WTC11 (cell line): Measurements from ENCODE around the gene DDI2. TPM values are rescaled to one million over a fixed set of nuclear protein-coding genes. Genes with fewer than 3 reads are reported as not detected.
A peak's percentile ranks its signal among the peaks of the same experiment; 100 is the strongest.

Experiments used
- ATAC-seq: fragments of 200-7000 bp; cut with Tn5 transposase; 2 replicates; pipeline ENCODE4 v1.10.0; 2021; ENCODE audit warnings: mild to moderate bottlenecking, moderate library complexity
- CTCF ChIA-PET: fragments of 300-600 bp; sonication (Branson Sonifier 250); formaldehyde crosslinking; loops from one replicate; lab custom pipeline; 2021; ENCODE audit warnings: antibody characterized with exemption; lab: Charles Lee
- POLR2A ChIA-PET: fragments of 350-600 bp; sonication (Branson Sonifier 250); formaldehyde crosslinking; loops from one replicate; lab custom pipeline; 2021; ENCODE audit warnings: antibody characterized with exemption; lab: Charles Lee
- DNase-seq: peaks from one replicate; pipeline ENCODE4 v3.0.0; 2021; ENCODE audit warnings: low spot score
- H3K27ac Mint-ChIP-seq: 2 replicates; pipeline ENCODE4 v1.8.0; 2021; ENCODE audit warnings: mixed read lengths
- H3K27me3 Mint-ChIP-seq: 2 replicates; pipeline ENCODE4 v1.8.0; 2021; ENCODE audit warnings: low read depth, mild to moderate bottlenecking, moderate library complexity, mixed read lengths
- H3K36me3 Mint-ChIP-seq: 2 replicates; pipeline ENCODE4 v1.8.0; 2021; ENCODE audit warnings: mixed read lengths
- H3K4me1 Mint-ChIP-seq: 2 replicates; pipeline ENCODE4 v1.8.0; 2022; ENCODE audit warnings: mixed read lengths
- H3K4me3 Mint-ChIP-seq: 2 replicates; pipeline ENCODE4 v1.8.0; 2021; ENCODE audit warnings: mild to moderate bottlenecking, moderate library complexity, mixed read lengths
- H3K9me3 Mint-ChIP-seq: 2 replicates; pipeline ENCODE4 v1.8.0; 2021; ENCODE audit warnings: mixed read lengths
- ATF1 ChIP-seq: sonication (generic); formaldehyde crosslinking; IDR thresholded peaks from 2 replicates; pipeline ENCODE4 v1.8.1; 2023; ENCODE audit warnings: mild to moderate bottlenecking, moderate library complexity, missing genetic modification reagents
- ELF4 ChIP-seq: sonication (generic); formaldehyde crosslinking; IDR thresholded peaks from 2 replicates; pipeline ENCODE4 v1.8.1; 2022; ENCODE audit warnings: low read depth, mild to moderate bottlenecking, moderate library complexity, missing genetic modification reagents
- FOXJ3 ChIP-seq: sonication (generic); formaldehyde crosslinking; IDR thresholded peaks from 2 replicates; pipeline ENCODE4 v1.9.0; 2021; ENCODE audit warnings: missing genetic modification reagents, mild to moderate bottlenecking, borderline replicate concordance
- FOXP1 ChIP-seq: sonication (generic); formaldehyde crosslinking; IDR thresholded peaks from 2 replicates; pipeline ENCODE4 v1.8.0; 2022; ENCODE audit warnings: missing genetic modification reagents, mild to moderate bottlenecking, moderate library complexity, borderline replicate concordance
- IRF2 ChIP-seq: sonication (generic); formaldehyde crosslinking; IDR thresholded peaks from 2 replicates; pipeline ENCODE4 v1.8.0; 2022; ENCODE audit warnings: low read depth, missing genetic modification reagents, borderline replicate concordance
- KAT7 ChIP-seq: sonication (generic); formaldehyde crosslinking; IDR thresholded peaks from 2 replicates; pipeline ENCODE4 v1.8.1; 2023; ENCODE audit warnings: missing genetic modification reagents, mild to moderate bottlenecking, borderline replicate concordance
- NR1H2 ChIP-seq: sonication (generic); formaldehyde crosslinking; IDR thresholded peaks from 2 replicates; pipeline ENCODE4 v1.9.0; 2021; ENCODE audit warnings: mild to moderate bottlenecking, moderate library complexity, missing genetic modification reagents
- NR3C1 ChIP-seq: sonication (generic); formaldehyde crosslinking; conservative IDR thresholded peaks from 2 replicates; pipeline ENCODE4 v1.8.1; 2023; ENCODE audit warnings: low read depth, mild to moderate bottlenecking, missing genetic modification reagents
- OVOL2 ChIP-seq: fragments of 250-450 bp; sonication (Bioruptor Pico); IDR thresholded peaks from 2 replicates; pipeline ENCODE4 v1.9.0; 2021; ENCODE audit warnings: mild to moderate bottlenecking, borderline replicate concordance
- SOX15 ChIP-seq: fragments of 250-450 bp; sonication (Bioruptor Pico); IDR thresholded peaks from 2 replicates; pipeline ENCODE4 v1.9.0; 2021; ENCODE audit warnings: mild to moderate bottlenecking
- ZBTB21 ChIP-seq: sonication (generic); formaldehyde crosslinking; IDR thresholded peaks from 2 replicates; pipeline ENCODE4 v1.8.1; 2023; ENCODE audit warnings: mild to moderate bottlenecking, missing genetic modification reagents, borderline replicate concordance
- ZNF138 ChIP-seq: sonication (generic); formaldehyde crosslinking; conservative IDR thresholded peaks from 2 replicates; pipeline ENCODE4 v1.8.1; 2022; ENCODE audit warnings: mild to moderate bottlenecking, moderate library complexity, missing genetic modification reagents
- ZNF416 ChIP-seq: fragments of 250-450 bp; sonication (Bioruptor Pico); IDR thresholded peaks from 2 replicates; pipeline ENCODE4 v1.9.0; 2021; ENCODE audit warnings: mild to moderate bottlenecking, inconsistent platforms
- total RNA-seq: library from RNA; stranded (reverse); gene quantifications from 3 replicates; pipeline ENCODE4 v1.2.3, GENCODE V29; 2021
- TF ChIP-seq, protein P1 (sequence below): sonication (generic); formaldehyde crosslinking; IDR thresholded peaks from 2 replicates; pipeline ENCODE4 v1.8.1; 2023; ENCODE audit warnings: mild to moderate bottlenecking, missing genetic modification reagents
- TF ChIP-seq, protein P2 (sequence below): sonication (generic); formaldehyde crosslinking; conservative IDR thresholded peaks from 2 replicates; pipeline ENCODE4 v1.8.1; 2022; ENCODE audit warnings: mild to moderate bottlenecking, missing genetic modification reagents
- TF ChIP-seq, protein P3 (sequence below): sonication (generic); formaldehyde crosslinking; IDR thresholded peaks from 2 replicates; pipeline ENCODE4 v1.8.1; 2023; ENCODE audit warnings: mild to moderate bottlenecking, missing genetic modification reagents, moderate library complexity
- TF ChIP-seq, protein P4 (sequence below): fragments of 250-450 bp; sonication (Bioruptor Pico); IDR thresholded peaks from 2 replicates; pipeline ENCODE4 v1.9.0; 2021; ENCODE audit warnings: mild to moderate bottlenecking
- TF ChIP-seq, protein P5 (sequence below): sonication (generic); formaldehyde crosslinking; IDR thresholded peaks from 2 replicates; pipeline ENCODE4 v1.8.1; 2022; ENCODE audit warnings: low read depth, mild to moderate bottlenecking, moderate library complexity, missing genetic modification reagents, borderline replicate concordance

DDI2 gene
- total RNA-seq, 1 experiment from 2014 or later: 34.2 TPM

DNA sequence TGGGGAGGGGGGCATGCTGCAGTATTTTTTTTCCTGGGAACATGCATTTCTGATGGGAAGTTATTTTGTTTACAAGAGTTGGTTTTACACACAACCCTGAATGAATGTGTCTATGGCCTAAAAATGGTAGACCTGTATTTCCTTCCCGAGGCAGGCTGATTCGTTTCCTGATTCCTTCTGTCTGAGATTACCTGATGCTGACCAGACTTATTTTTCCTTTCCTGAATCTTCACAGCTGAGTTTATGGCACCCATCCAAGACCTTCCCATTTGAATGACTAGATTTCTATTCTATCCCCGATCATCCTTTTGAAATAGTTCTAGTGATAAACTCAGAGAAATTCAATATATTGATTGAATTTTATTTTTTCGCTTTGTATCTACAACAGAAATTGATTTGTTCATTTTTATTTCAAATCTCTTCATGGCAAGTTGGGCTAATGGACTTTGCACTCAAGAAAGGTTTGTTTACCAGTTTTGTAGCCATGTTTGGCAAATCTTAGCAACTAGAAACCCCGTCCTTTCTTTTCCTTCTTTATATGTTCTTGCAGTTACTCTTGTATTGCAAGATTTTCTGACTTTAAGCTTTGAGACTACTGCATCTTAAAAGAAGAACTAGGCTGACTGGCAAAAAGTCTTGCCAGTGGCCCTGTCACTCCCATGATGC, 51.0 kb downstream of the DDI2 start:
- peak overlapping the region; percentile 35 for H3K27ac Mint-ChIP-seq
- POLR2A ChIA-PET: no interaction called here
- TF ChIP-seq ZNF138 (CRISPR knock-in tag) (no peak), FOXP1 (no peak), OVOL2 (CRISPR knock-in tag) (no peak), KAT7 (CRISPR knock-in tag) (no peak), ZNF416 (CRISPR knock-in tag) (no peak), FOXJ3 (CRISPR knock-in tag) (no peak), ZBTB21 (CRISPR knock-in tag) (no peak), SOX15 (CRISPR knock-in tag) (no peak)
- TF ChIP-seq, protein P1, sequence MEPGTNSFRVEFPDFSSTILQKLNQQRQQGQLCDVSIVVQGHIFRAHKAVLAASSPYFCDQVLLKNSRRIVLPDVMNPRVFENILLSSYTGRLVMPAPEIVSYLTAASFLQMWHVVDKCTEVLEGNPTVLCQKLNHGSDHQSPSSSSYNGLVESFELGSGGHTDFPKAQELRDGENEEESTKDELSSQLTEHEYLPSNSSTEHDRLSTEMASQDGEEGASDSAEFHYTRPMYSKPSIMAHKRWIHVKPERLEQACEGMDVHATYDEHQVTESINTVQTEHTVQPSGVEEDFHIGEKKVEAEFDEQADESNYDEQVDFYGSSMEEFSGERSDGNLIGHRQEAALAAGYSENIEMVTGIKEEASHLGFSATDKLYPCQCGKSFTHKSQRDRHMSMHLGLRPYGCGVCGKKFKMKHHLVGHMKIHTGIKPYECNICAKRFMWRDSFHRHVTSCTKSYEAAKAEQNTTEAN (CRISPR knock-in tag): no peak

DNA sequence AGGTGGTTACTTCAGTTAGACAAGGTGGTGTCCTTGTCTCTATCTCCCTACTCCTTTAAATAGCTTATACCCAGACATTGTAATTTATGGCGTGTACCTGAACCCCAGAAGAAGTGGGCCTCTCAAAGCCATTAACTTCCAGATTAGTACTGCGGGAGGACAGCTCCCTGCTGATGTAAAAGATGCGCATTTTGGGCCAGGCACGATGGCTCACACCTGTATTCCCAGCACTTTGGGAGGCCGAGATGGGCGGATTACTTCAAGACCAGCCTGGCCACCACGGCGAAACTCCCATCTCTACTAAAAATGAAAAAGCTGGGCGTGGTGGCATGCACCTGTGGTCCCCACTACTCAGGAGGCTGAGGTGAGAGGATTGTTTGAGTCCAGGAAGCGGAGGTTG, 51.8 kb downstream of the DDI2 start:
- TF ChIP-seq IRF2 (CRISPR knock-in tag) (no peak), NR1H2 (CRISPR knock-in tag) (no peak), OVOL2 (CRISPR knock-in tag) (no peak), ELF4 (CRISPR knock-in tag) (no peak), NR3C1 (CRISPR knock-in tag) (no peak), ATF1 (no peak)
- TF ChIP-seq, protein P2, sequence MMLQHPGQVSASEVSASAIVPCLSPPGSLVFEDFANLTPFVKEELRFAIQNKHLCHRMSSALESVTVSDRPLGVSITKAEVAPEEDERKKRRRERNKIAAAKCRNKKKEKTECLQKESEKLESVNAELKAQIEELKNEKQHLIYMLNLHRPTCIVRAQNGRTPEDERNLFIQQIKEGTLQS (CRISPR knock-in tag): no peak
- TF ChIP-seq, protein P3, sequence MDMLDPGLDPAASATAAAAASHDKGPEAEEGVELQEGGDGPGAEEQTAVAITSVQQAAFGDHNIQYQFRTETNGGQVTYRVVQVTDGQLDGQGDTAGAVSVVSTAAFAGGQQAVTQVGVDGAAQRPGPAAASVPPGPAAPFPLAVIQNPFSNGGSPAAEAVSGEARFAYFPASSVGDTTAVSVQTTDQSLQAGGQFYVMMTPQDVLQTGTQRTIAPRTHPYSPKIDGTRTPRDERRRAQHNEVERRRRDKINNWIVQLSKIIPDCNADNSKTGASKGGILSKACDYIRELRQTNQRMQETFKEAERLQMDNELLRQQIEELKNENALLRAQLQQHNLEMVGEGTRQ (CRISPR knock-in tag): no peak
- TF ChIP-seq, protein P4, sequence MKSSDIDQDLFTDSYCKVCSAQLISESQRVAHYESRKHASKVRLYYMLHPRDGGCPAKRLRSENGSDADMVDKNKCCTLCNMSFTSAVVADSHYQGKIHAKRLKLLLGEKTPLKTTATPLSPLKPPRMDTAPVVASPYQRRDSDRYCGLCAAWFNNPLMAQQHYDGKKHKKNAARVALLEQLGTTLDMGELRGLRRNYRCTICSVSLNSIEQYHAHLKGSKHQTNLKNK (CRISPR knock-in tag): no peak
- TF ChIP-seq, protein P5, sequence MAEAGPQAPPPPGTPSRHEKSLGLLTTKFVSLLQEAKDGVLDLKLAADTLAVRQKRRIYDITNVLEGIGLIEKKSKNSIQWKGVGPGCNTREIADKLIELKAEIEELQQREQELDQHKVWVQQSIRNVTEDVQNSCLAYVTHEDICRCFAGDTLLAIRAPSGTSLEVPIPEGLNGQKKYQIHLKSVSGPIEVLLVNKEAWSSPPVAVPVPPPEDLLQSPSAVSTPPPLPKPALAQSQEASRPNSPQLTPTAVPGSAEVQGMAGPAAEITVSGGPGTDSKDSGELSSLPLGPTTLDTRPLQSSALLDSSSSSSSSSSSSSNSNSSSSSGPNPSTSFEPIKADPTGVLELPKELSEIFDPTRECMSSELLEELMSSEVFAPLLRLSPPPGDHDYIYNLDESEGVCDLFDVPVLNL (CRISPR knock-in tag): no peak
- TF ChIP-seq, protein P1 (CRISPR knock-in tag): no peak
- Mint-ChIP-seq H3K9me3 (no peaks in the 10 kb centered on the region), H3K4me1 (peaks cover 36% of the 10 kb centered on the region), H3K36me3 (no peaks in the 10 kb centered on the region), H3K27ac (peak overlapping the region; percentile 33; the same call in 1 of the 2 replicates), H3K4me3 (no peak overlapping the region), H3K27me3 (no peaks in the 10 kb centered on the region)
- ATAC-seq: peak; percentile 48; the same call in 1 of the 2 replicates
- ChIA-PET CTCF (interaction anchor here (0.5 to 1.2 kb wide), 5 partner anchors 13 to 709 kb away, joined by 3 to 6 read pairs (median 4); no protein-coding TSS in a partner anchor), POLR2A (interaction anchor here (0.6 kb wide), 1 partner anchor 78 kb away, joined by 9 read pairs; no protein-coding TSS in a partner anchor)
- DNase-seq: peak; percentile 42

More for the DNA sequence above, 51.0 kb downstream of the DDI2 start:
- no peaks in the 10 kb centered on the region for H3K27me3 Mint-ChIP-seq
- CTCF ChIA-PET: interaction anchor here (0.5 to 1.2 kb wide), 5 partner anchors 56 to 710 kb away, joined by 3 to 6 read pairs (median 4); no protein-coding TSS in a partner anchor
- DNase-seq (no peak), ATAC-seq (no peak)
- no peaks in the 10 kb centered on the region; the same call in 1 of the 2 replicates for H3K36me3 Mint-ChIP-seq
- no peaks in the 10 kb centered on the region for H3K9me3 Mint-ChIP-seq
- no peak overlapping the region for H3K4me3 Mint-ChIP-seq
- H3K4me1 Mint-ChIP-seq: peaks cover 36% of the 10 kb centered on the region
